Measurements from ENCODE around the gene AGK.
"Not testable (repeated sequence)": the region's sequence is repeated elsewhere in the genome, so short reads cannot be mapped to it uniquely, and the experiment has no call there.

The AGK gene

DNA sequence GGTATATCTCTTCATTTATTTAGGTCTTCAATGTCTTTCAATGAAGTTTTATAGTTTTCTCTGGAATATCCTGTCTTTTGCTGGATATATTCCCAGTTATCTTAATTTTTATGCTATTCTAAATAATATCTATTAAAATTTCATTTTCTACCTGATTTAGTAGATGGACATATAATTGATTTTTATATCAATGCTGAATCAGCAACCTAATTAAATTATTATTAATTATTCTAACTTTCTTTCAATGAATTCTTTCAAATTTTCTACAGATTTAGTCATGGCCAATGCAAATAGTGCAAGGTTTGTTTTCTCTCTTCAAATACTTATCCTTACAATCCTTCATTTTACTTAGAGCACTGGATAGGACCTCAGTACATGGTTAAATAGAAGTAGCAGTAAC, 94.0 kb downstream of the AGK start:
- DNase-seq (ENCODE audit: low read depth, low spot score) = no peak

DNA sequence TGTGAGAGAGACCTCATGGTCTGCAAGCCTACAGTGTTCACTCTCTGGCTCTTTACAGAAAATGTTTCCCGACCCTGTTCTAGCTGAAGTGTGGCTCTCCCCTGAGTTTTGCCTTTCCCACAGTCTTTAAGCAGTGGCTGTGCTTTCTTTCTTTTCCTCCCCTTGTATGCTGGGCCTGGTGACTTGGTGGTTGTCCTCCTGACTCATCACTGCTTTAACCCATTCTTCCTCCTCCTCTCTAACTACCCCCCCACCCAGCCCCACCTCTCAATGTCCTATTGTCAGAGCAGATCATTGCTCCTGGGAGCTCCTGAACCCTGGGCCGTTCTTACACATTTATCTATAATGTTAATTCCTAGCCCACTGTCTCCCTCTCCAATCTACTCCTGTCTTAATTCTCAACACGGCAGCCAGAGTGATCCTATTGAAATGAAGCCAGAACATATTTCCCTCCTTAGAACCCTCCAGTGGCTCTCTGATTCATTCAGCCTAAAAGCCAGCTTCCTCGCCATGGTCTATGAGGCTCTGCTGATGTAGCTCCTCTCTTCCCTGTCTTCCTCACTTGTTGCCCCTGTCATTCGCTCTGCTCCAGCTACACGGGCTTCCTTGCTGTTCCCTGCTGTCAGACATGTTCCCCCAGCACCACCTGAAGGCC, 95.7 kb downstream of the AGK start:
- no peak for DNase-seq (ENCODE audit: low read depth, low spot score)

DNA sequence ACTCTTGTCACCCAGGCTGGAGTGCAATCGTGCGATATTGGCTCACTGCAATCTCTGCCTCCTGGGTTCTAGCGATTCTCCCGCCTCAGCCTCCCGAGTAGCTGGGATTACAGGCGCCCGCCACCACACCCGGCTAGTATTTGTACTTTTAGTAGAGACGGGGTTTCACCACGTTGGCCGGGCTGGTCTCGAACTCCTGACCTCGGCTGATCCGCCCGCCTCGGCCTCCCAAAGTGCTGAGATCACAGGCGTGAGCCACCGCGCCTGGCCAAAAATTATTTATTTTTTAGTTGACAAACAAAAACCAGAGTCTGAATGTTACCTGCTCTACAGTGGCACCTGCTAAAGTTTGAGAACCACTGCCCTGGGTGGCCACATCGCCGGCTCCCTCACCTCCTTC, 96.5 kb downstream of the AGK start:
- DNase-seq (ENCODE audit: low read depth, low spot score) = not testable (repeated sequence)

DNA sequence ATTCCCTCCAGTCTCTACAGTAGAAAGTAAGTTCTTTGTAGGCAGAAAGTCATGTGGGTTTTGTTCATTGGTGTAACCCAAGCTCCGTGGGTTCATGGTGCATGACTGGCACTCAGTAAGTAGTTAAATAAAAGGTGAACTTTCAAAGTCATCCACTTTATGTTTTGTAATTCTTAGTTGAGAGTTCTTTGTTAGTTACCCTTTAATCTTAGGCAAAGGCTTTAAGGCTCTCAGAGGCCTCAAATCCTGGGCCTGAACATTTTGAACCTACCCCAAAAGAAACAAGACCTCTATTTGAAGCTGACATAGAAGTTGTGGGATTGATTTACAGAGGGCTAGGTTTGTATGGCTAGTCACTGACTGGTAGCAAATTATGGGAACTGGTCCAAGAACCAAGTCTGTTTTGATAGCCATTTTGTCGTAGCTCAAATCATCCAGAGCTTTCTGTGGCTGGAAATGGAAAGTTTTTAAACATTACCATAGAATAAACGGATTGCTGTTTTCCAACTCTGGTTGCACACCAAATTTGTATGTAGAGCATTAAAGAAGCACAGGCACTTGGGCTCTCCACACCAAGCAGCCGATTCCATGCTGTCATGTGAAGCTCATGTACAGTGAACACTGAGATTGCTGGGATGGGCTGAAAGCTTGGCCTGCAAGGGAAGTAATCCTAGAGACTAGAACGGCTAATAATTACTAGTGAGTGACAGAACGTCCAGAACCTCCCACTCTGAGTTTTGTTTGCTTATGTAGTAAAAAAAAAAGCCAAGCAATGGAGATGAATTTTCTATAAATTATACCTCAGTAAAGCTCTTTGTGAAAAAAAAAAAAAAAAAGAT, 97.3 kb downstream of the AGK start:
- DNase-seq (ENCODE audit: low read depth, low spot score) = no peak

DNA sequence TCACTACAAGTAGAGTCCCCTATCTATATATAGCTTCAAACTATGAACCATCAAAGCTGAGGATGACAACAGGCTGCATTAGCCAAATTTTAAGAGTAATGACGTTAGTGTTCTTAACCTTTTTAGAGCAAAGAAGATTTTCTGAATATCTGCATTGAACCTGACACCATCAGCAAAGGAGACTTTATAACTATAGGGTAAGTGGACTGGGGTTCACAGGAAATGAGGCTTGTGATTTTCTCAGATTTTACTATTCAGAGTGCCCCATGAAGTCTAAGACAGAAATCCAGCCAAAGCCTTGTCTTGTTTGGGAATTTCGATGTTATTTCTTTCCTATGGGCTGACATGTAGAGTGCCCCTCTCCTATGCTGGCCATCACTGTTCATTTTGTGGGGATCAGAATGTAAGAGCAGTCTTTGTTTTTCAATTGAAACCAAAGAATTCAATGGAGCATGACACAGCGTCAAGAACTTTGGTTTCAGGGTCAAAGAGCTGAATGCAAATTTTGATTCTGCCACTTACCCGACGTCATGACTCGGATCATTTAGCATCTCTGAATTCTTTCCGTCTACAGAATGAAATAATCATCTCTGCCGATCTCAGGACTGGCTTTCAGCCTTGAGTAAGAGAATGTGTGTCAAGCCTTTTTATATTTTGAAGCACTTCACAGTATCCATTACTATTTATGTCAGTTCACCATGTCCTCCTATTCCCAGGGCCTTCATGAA, 98.1 kb downstream of the AGK start:
- no peak for DNase-seq (ENCODE audit: low read depth, low spot score)

DNA sequence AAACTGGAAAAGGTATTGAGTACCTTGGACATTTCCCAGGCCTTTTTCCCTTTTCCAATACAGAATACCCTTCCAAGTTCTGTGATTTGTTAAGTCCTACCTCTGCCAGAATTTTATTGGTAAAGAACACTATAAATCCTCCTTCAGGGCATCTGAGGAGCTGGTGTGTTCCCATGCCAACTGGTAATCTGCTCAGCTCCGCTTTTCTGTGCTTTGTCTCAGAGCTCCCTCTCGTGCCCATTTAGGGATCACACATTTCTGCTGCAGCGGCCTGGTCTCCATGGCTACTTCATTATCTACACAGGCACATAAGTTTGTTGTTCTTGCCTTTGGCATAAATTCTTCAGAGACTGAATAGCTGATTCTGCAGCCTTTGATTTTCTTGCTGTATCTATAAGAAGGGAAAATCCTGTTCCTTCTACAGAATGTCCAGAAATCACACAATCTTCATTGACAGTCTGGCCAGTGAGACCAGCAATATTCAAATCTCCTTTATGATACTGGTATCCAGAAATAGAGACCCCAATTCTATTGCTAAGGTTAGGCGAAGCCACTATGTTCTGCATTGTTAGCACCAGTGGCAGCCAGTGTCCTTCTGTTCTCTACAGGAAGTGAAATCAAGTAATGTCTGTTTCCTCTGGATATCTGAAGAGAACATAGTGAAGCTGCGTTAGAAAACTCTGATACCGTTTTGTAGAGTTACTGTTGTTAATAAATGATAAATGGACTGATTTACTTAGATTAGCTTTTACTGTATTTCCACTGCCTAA, 98.8 kb downstream of the AGK start:
- DNase-seq (ENCODE audit: low read depth, low spot score) = peak; percentile 73

DNA sequence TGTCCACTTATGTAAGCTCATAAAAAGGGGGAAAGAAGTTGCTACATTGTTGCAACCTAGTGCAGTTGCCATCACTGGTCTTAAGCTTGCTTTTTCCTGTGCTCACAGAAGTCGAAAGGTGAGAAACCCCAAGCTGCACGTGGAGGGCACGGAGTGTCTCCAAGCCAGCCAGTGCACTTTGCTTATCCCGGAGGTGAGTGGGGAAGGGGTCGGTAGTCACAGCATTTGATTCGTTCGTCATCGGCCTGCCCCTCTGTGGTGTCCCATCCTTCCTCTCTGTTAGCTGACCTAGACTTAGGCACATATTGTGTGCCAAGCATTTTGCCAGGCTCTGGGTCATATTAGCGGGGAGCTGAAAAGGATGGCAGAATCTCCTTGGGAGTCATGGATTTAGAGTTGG, 100.2 kb downstream of the AGK start:
- DNase-seq (ENCODE audit: low read depth, low spot score) = no peak

DNA sequence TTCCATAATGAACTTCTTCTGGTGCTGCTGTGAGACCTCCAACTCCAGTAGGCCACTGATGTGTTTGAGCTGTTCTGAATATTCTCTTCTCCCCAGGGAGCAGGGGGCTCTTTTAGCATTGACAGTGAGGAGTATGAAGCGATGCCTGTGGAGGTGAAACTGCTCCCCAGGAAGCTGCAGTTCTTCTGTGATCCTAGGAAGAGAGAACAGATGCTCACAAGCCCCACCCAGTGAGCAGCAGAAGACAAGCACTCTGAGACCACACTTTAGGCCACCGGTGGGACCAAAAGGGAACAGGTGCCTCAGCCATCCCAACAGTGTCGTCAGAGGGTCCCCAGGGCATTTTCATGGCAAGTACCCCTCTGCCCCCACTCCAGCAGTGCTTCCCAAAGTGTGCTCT, 101.5 kb downstream of the AGK start:
- no peak for DNase-seq (ENCODE audit: low read depth, low spot score)

DNA sequence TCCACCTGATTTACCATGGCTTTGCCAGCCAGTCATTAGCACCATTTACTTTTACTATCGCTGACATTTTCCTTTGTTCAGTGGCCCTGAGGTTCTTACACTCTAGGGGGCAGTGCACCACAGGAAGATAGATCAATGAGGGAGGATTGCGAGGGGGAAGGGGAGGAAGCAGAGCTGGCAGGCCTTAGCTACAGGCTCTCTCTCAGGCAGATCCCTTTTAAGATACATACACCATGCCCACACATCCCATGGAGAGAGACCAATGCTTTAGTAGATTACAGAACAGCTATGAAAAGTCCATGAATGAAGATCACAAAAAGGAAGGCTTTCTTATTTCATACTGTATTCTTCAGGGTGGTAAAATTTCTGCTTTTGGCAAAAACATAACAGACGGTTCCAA, 103.3 kb downstream of the AGK start:
- peak; percentile 28 for DNase-seq (ENCODE audit: low read depth, low spot score)

DNA sequence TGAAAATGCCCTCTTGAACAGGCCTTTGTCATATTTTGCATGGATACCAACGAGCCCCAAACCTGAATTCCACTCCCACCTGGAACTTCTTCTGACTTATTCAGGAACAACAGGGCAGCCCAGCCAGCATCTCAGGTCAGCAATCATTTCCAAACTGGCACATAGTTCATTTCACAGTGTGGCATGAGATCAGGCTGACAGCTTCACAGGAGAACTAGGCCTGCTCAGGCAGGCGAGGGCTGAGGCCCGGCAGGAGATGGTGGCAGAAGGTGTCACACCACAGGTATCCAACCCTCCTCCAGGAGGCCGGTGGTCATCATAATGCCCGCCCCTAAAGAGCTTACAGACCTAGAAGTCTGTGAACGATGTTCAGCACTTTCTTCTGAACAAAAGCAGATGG, 108.3 kb downstream of the AGK start:
- no peak for DNase-seq (ENCODE audit: low read depth, low spot score)

DNA sequence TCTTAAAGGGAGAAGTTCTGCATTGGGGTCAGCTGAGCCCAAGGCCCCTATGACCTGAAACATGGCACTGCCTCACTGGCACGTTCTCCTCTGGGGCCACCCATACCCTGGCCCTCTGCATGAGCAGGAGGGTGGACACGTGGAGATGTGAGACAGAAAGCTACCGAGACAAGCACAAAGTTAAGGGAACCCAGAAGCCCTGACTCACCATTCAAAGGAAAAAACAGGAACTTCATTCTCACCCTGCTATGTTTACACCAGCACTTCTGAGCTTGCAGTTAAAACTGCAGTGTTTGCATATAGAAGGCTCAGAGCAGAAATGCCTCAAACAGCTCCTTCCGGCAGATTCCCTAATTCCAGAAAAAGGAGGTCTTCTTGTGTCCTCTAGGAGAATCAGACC, 109.0 kb downstream of the AGK start:
- no peak for DNase-seq (ENCODE audit: low read depth, low spot score)

DNA sequence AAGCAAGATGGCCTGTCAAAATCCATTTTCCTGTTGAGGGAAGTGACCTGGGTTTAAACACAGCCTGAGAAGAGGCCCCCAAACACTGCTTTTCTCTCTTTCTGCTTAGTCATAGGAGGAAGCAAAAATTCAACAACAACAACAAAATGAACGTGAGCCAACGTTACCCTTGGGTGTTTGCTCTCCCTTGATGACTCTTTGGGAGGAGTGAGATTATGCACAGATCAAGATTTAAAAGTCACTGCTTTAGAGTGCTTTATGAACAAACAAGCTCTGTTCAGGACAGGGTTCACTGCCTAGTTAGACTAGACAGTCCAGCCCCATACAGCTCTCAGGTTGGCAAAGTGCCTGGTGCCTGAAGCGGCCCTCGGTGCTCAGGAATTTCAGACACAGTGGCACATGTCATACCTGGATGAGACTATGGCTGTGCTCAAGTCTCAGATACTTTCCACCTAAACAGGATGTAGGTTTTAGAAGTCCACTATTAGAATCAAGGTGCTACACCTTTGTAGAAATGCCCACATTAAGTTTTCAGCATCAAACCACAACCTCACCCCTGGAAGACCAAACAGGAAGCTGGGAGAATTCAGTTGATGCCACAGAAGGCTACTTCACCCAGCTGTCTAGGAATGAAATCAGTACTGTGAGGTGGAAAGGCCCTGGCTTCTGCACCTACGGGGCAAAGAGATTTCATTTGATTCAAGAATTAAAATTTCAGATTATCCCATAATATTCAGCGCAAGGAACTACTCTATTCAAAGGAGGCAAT, 112.1 kb downstream of the AGK start:
- no peak for DNase-seq (ENCODE audit: low read depth, low spot score)

DNA sequence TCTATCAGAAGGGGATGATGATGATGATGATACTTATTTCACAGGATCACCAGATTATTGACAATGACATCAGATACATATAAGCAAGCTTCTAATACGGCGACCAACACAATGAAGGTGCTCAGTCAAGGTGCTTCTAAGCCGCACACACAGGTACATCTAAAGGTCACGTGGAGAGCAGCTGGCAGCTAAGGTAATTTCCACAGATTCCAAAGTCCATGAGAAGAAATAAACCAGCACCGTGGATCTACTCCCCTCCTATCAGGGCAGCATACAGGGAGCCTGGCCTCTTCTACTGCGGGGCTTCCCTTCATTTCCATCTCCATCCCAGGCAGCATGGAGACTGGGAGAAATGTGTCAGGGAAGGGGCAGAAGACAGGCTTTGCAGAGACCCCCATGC, 113.2 kb downstream of the AGK start:
- DNase-seq (ENCODE audit: low read depth, low spot score) = no peak

DNA sequence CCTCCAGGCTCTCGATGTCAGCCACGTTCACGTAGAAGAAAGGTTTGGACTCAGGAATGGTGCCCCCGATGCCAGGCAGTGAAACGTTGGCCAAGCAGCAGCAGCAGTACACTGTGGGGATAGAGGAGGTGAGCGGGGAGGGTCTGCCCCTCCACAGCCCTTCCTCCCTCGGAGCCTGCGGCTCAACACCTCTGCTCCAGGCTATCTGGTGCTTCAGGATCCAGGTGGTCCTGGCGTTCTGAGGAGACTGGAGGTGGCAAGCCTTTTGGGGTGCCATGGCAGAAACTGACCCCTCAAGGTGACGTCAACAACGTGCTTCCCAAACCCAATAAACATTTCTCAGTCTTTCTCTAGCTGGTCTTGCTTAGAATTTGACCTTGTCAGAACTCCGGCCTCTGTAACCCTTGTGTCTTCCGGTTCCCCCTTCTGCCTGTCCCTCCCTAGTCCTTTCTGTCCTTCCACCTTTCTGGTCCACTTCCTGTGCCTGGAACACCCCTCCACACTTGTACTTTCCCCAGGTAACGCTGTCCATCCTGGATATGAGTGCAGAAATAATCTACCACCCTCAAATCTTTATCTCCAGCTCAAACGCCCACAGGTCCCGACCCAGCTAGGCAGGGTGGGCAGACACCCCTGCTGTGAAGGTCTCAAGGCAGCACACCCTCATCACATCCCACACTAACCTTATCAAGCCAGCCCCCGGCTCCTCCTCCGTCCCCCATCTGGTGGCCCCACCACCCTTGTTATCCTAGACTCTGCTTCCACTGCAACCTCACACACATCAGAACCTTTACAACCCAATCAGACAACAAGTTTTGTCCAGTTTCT, 114.2 kb downstream of the AGK start:
- DNase-seq (ENCODE audit: low read depth, low spot score) = no peak

DNA sequence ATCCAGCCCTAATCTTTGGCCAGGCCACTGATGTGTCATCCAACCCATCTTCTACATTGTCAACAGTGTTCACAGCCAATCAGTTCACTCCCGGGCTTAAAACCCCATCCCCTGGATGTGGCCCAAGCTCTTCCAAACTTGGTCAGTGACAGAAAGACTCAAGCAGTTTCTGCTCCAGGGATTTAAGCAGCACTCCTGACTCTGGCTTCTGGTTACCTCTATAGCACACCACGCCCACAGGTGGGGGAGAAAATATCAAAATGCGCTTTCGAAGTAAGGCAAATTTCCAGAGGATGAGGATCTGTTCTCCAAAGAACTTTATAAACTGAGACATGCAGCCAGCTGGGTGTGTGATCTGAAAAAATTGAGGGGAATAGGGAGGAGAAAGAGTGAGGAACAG, 114.9 kb downstream of the AGK start:
- no peak for DNase-seq (ENCODE audit: low read depth, low spot score)

DNA sequence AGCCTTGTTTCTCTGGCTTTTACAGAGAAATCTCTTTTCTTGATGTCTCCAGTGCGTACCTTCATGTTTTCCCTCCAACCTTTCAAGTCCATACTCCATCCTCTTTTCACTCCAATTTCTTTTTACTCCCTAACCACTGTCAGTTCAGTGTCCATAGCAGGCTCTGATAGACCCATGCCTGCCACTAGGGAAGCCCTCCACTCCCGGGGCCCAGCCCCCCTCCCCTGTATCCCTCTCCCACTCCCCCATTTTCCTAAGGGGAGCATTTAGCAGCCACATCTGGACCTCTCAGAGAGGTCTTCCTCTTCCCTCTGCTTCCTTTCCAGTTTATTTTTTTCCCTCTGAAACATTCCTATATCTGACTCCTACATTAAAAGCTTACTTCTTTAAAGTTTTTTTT, 117.6 kb downstream of the AGK start:
- no peak for DNase-seq (ENCODE audit: low read depth, low spot score)

DNA sequence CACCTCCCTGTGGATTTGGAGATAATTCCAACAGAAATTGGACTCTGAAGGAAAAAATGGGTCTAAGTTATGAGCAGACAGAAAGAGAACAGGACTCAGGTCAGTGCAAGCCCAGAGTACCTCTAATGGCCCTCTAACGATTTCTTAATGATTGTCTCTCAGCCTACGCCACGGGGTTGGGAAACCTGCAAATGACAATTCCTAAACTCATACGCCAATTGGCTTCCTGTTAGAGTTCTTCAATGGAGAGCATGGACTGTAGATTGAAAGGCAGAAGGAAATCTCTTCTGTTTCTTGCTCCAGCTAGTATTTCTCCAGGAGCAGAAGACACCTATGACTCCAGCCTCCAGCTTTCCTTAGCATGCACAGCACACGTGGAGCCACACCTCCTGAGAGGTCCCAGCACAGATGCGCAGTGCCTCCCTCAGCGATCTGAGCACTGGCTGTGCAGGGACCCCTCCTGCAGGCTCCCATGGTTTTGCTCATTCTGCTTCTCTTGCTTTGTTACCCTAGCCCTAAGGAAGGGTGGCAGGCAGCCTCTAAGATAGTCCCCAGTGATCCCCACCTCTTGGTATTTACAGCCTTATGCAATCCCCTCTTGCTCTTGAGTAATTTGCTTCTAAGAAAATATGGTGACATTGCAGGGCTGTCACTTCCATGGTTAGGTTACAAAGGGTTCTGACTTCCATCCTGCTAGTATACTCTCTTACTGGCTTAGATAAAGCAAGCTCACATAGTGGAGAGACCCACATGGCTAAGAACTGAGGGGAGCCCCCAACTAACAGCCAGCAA, 120.7 kb downstream of the AGK start:
- no peak for DNase-seq (ENCODE audit: low read depth, low spot score)

DNA sequence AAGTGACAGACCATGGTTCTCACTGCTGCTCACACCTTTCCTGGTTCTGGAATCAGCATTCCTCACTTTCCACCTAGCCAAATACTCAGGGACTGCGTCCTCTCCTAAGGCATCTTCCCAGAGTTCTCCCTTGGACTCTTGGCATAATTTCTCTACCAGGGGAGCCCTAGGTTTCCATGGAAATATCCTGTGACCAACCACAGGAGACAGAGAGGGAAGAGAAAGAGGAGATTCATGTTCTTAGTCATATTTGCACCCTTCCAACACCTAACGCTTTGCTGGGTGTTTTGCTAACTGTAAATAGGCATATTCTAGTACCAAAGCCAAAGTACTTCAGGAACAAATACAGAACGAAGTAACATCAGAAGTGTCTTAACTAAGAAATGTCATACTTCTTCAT, 122.1 kb downstream of the AGK start:
- DNase-seq (ENCODE audit: low read depth, low spot score) = no peak

DNA sequence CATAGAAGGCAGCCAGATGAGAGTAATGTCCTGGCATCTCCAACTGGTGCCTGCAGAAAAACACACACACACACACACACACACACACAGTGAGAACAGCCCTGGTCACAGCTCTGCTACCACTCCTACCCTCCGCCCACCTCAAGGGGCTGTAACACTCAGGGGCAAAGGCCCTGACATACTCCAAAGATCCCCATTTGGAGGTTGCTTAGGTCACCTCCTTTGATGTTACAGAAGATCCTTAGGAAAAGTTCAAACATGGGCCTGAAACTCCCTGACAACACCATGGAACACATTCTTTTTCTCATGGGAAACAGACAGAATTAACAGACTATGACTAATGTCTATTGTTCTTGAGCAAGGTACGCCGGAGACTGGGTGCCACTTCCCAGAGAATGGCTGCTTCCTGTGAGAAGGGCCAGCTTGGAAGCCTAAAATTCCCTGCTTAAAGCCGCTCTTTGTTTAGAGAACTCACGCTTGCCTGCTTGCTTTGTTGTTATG, 123.0 kb downstream of the AGK start:
- DNase-seq (ENCODE audit: low read depth, low spot score) = no peak
